Airway epithelial cell (primary cell): Measurements from ENCODE around the gene SIGLEC8. TPM values are rescaled to one million over a fixed set of nuclear protein-coding genes. Genes with fewer than 3 reads are reported as not detected.

ENCODE experiments used
- total RNA-seq: library from RNA; depleted of rRNA; stranded (reverse); fragments of >200 nt; gene quantifications from 2 replicates; pipeline ENCODE4 v1.2.3, GENCODE V29; 2015

SIGLEC8 gene
- total RNA-seq: not detected in 2 replicates

DNA sequence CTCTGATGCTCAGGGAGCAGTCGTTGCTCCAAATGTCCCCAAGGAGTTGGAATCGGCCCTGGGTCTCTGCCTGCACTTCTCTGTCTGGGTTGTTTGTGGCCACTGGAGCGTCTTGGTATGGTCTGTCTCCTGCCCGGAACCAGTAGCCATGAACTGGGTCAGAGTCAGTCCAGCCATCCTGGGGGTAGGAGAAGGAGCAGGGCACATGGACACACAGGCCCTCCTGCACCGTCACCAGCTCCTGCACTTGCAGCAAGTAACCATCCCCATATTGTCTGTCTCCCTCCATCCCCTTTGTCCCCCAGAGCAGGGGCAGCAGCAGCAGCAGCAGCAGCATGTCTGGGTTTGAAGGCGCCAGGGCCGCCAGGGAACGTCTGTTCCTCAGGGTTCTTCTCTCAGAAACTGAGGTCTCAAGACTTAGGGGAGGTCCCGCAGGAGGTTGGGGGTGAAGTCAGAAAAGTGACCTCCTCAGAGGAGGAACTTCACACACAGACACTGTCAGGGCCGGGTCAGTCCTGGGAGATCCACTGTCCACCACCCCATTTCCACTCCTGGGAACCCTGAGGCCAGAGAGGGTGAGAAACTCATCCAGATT is at the start of gene SIGLEC8:
Gene SIGLEC8, minus strand, starts transcription at position 404 of the 595 bp plus-strand sequence. Its CDS starts 67 bp downstream, at position 337.

DNA sequence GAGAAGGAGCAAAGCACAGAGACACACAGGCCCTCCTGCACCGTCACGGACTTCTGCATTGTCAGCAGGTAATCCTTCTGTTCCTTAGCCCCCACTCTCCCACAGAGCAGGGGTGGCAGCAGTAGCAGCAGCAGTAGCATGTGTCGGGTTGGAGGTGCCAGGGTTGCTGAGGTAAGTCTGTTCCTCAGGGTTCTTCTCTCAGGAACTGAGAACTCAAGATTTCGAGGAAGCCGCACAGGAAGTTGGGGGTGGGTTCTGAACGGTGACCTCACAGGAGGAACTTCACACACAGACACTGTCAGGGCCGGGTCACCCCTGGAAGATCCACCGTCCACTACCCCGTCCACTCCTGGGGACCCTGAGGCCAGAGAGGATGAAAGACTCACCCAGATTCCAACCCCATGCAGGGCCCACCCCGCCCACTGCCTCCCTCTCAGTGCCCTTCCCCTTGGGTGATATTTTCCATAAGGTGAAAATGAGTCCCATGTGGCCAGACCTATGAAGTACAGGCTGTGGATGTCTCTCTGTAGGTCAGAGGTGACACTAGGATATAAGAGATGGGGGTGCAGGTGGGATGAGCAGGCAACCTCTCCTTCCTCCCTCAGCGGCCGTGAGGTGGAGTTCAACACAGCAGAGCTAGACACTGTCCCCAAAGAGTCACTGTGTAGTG is 43.5 kb upstream of the SIGLEC8 start, which contains the start of gene SIGLEC12:
Gene SIGLEC12, minus strand, starts transcription at position 207 of the 670 bp plus-strand sequence. Its CDS starts 67 bp downstream, at position 140.

DNA sequence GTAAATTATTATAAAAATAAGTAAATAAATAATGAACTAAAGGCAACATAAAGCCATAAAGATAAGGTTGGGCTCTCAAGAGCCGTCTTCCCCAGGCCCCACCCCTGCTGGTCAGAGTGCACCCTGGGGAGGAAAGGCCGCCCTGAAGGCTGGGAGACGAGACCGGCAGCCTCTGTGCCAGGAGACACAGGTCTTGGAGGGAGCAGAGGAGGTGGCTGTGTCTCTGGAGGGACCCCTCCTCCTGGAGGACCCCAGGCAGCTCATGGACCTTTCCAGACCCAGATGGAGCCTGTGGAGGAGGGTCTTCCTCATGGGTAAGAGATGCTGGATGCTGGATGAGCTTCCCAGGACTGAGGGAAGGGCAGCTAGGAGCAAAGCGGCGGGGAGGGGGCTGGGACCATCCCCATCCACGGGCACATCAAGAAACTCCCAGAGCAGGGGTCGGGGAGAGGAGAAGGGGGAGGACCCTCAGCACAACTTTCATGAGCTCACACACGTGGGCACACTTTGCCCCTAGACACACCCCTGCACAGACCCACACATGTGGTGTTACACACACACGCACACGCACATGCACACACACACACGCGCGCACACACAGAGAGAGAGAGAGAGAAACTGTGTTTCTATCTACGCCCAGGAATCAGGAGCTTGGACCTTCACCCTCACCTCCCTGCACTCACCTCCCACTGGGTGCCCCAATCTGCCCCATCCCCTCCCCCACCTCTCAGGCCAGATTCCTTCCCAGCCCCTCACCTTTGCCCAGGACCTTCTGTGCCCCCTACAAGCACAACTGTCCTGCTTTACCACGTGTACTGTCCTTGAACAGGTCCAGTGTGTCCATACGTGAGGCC is 20.4 kb upstream of the SIGLEC8 start, which contains the start of gene CEACAM18:
Gene CEACAM18, plus strand, starts transcription at position 159 of the 854 bp plus-strand sequence.

DNA sequence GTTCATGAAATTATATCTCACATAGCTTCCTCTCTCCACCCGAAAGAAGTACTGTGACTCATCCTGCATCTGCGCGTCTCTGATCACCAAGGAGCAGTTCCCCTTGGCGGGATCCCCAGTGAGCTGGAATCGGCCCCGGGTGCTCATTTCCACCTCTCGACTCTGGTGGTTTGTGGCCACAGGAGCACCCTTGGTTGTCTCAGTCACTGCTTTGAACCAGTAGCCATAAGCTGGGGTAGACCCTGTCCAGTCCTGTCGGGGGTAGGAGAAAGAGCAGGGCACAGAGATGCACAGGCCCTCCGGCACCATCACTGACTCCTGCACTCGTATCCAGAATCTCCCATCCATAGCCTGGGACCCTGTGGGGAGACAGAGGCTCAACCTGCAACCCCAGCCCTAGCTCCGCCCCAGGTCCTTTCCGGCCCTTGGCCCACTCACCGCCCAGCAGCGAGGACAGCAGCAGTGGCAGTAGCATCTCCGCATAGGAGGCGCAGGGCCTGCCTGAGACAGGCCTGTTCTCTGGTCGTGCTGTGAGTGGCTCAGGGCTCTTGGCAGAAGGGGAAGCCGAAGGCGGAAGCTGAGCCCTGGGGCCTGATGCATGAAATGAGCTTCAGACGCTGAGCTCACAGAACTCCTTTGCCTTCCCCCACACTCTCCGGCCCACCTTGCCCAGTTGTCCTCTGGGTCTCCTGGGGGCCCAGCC is 41.0 kb downstream of the SIGLEC8 start, which contains the start of gene SIGLEC10:
Gene SIGLEC10, minus strand, starts transcription at position 536 of the 703 bp plus-strand sequence. Its CDS starts 61 bp downstream, at position 475.

Other genes starting within 250 kb of the SIGLEC8 start
- not detected in 2 replicates for gene CD33, start 233.4 kb downstream of the SIGLEC8 start, total RNA-seq
- not detected in 2 replicates for gene SIGLECL1, start 207.4 kb downstream of the SIGLEC8 start, total RNA-seq
- not detected in 2 replicates for gene IGLON5, start 146.8 kb downstream of the SIGLEC8 start, total RNA-seq
- 6.3 and 6.6 TPM in 2 replicates for gene VSIG10L, start 116.3 kb downstream of the SIGLEC8 start, total RNA-seq
- gene ETFB, start 92.1 kb downstream of the SIGLEC8 start, total RNA-seq: 150 and 158 TPM in 2 replicates
- gene CLDND2, start 89.5 kb downstream of the SIGLEC8 start, total RNA-seq: not detected in 2 replicates
- gene NKG7, start 85.8 kb downstream of the SIGLEC8 start, total RNA-seq: not detected in 2 replicates
- gene LIM2, start 70.5 kb downstream of the SIGLEC8 start, total RNA-seq: not detected in 2 replicates
- not detected in 2 replicates for gene C19orf84, start 67.9 kb downstream of the SIGLEC8 start, total RNA-seq
- not detected in 2 replicates for gene SIGLEC10, start 40.8 kb downstream of the SIGLEC8 start, total RNA-seq
- not detected in 2 replicates for gene CEACAM18, start 20.1 kb upstream of the SIGLEC8 start, total RNA-seq
- gene SIGLEC12, start 43.3 kb upstream of the SIGLEC8 start, total RNA-seq: not detected in 2 replicates
- gene SIGLEC6, start 73.2 kb upstream of the SIGLEC8 start, total RNA-seq: not detected in 2 replicates
- gene ZNF175, start 112.8 kb upstream of the SIGLEC8 start, total RNA-seq: 0.19 and 1.4 TPM in 2 replicates
- not detected in 2 replicates for gene SIGLEC5, start 171.9 kb upstream of the SIGLEC8 start, total RNA-seq
- not detected in 2 replicates for gene SIGLEC14, start 188.4 kb upstream of the SIGLEC8 start, total RNA-seq
- gene SPACA6, start 234.9 kb upstream of the SIGLEC8 start, total RNA-seq: 2.6 and 5.9 TPM in 2 replicates